ENCODE measurements around the gene CPED1. TPM values are rescaled to one million over a fixed set of nuclear protein-coding genes. Genes with fewer than 3 reads are reported as not detected.

CPED1 gene
- total and polyA plus RNA-seq, 10 of the 15 experiments (the other 5 are each of a cell fraction or from before 2014, with no cell fraction given) = 0.01 to 0.77 (median 0.10) TPM; not detected in 1

DNA sequence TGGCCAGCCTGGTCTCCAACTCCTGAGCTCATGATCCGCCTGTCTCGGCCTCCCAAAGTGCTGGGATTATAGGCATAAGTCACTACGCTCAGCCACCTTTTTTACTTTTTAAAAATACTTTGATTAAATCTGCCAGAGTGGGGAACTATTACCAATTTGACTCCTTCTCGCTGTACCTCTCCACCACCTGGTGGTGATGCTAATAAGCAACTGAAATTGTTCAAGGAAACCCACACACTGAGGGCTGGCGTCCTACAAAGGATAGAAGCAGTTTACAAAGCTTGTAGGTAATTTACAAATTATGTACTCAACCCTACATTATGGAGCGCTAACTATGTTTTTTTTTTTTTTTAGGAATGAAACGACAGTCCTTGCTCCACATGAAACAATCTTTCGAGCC is 111.1 kb downstream of the CPED1 start:
- ChIA-PET RAD21 (ENCODE audit: unreplicated experiment) (interaction anchor here (2.7 kb wide), 1 partner anchor 17 kb away, joined by 8 read pairs; no protein-coding TSS in a partner anchor), SMC1A (ENCODE audit: uncharacterized antibody, unreplicated experiment) (interaction anchor here (0.7 to 2.2 kb wide), 6 partner anchors 9 to 1777 kb away, joined by 3 to 6 read pairs (median 3); no protein-coding TSS in a partner anchor), POLR2A (interaction anchor here (0.6 kb wide), 1 partner anchor 129 kb away, joined by 4 read pairs; no protein-coding TSS in a partner anchor), CTCF (interaction anchor here (0.7 to 3.6 kb wide), 8 partner anchors 9 to 308 kb away, joined by 3 to 19 read pairs (median 4); partner anchors contain the start of gene CPED1)
- H3K27ac ChIP-seq (ENCODE audit: control insufficient read depth, insufficient read depth) = no peak overlapping the region
- no peaks in the 10 kb centered on the region for H3K36me3 ChIP-seq (ENCODE audit: control insufficient read depth in 2 of 2, insufficient read depth in 2 of 2, low read length in 1 of 2)
- WGBS (ENCODE audit: insufficient coverage, insufficient replicate concordance, low lambda C conversion rate, missing lambda C conversion rate) = 62% methylated on average over 8 of the region's 8 CpGs
- in situ Hi-C loops (cut with MboI) (no loop called here), intact Hi-C loops (cut with micrococcal nuclease; ENCODE audit: unreplicated experiment) (no loop called here)
- no peaks in the 10 kb centered on the region for H3K9me3 ChIP-seq (replicated peaks; ENCODE audit: control insufficient read depth, insufficient read depth, low read length)
- DNase-seq (ENCODE audit: low read depth, low spot score) = no peak
- H3K4me2 ChIP-seq (ENCODE audit: control insufficient read depth, insufficient read depth) = no peak overlapping the region
- H3K4me1 ChIP-seq (ENCODE audit: control insufficient read depth, insufficient read depth, low read length) = no peaks in the 10 kb centered on the region
- H2AFZ ChIP-seq (ENCODE audit: control insufficient read depth, low read depth, low read length) = no peak overlapping the region
- peaks cover 0 to 2% of the 10 kb centered on the region in 2 experiments; a peak in 1 of 4 replicates for H3K27me3 ChIP-seq (replicated peaks in 1 of 2; ENCODE audit: control insufficient read depth in 2 of 2, insufficient read depth in 2 of 2, low read length in 1 of 2)
- H3K9ac ChIP-seq (ENCODE audit: control insufficient read depth, insufficient read depth, low read length) = no peak overlapping the region
- ATAC-seq = 0 out of 3 replicates have a peak, but pooled peaks have one; percentile 41
- no peak for TF ChIP-seq RAD51 (IDR thresholded peaks at IDR 0.05)
- TF ChIP-seq CTCF (IDR thresholded peaks at IDR 0.05 in 2 of 3, conservative IDR thresholded peaks at IDR 0.05 in 1 of 3; ENCODE audit: control insufficient read depth in 2 of 3, extremely low read depth in 1 of 3, insufficient read depth in 1 of 3, low read depth in 3 of 3, low read length in 3 of 3) = peak in 1 of 3 experiments; percentile 2; a peak in 1 of 6 replicates
- BruUV-seq (replicated peaks) = no TSS peak
- no peaks in the 10 kb centered on the region for H3K79me2 ChIP-seq (ENCODE audit: control insufficient read depth, insufficient read depth, low read length)
- no peak for FAIRE-seq
- no peaks in the 10 kb centered on the region for H4K20me1 ChIP-seq (ENCODE audit: control insufficient read depth, insufficient read depth)
- no peak overlapping the region for H3K4me3 ChIP-seq

- no peak overlapping the region for H3K9ac ChIP-seq (ENCODE audit: control insufficient read depth, insufficient read depth, low read length)
- in situ Hi-C loops (cut with MboI) = loop anchor here (5.0 kb wide), 1 partner anchor 114 kb away; the partner anchor contains the start of gene CPED1
Observed at GRCh38 chr7:121101083-121101482, 112.6 kb downstream of the CPED1 start.

More at GRCh38 chr7:121101083-121101482, 112.6 kb downstream of the CPED1 start:
- CTCF ChIA-PET = interaction anchor here (0.6 to 0.7 kb wide), 3 partner anchors 28 to 387 kb away, joined by 3 read pairs; no protein-coding TSS in a partner anchor
- RAD21 ChIA-PET (ENCODE audit: unreplicated experiment) = interaction anchor here (2.7 kb wide), 1 partner anchor 18 kb away, joined by 8 read pairs; no protein-coding TSS in a partner anchor
- Histone ChIP-seq H3K36me3 (ENCODE audit: control insufficient read depth in 2 of 2, insufficient read depth in 2 of 2, low read length in 1 of 2) (no peaks in the 10 kb centered on the region), H4K20me1 (ENCODE audit: control insufficient read depth, insufficient read depth) (no peaks in the 10 kb centered on the region), H3K4me2 (ENCODE audit: control insufficient read depth, insufficient read depth) (no peak overlapping the region), H3K9me3 (replicated peaks; ENCODE audit: control insufficient read depth, insufficient read depth, low read length) (no peaks in the 10 kb centered on the region), H3K79me2 (ENCODE audit: control insufficient read depth, insufficient read depth, low read length) (no peaks in the 10 kb centered on the region), H3K4me3 (no peak overlapping the region), H2AFZ (ENCODE audit: control insufficient read depth, low read depth, low read length) (no peak overlapping the region), H3K27me3 (replicated peaks in 1 of 2; ENCODE audit: control insufficient read depth in 2 of 2, insufficient read depth in 2 of 2, low read length in 1 of 2) (no peaks in the 10 kb centered on the region; a peak in 1 of 4 replicates), H3K27ac (ENCODE audit: control insufficient read depth, insufficient read depth) (no peak overlapping the region), H3K4me1 (ENCODE audit: control insufficient read depth, insufficient read depth, low read length) (no peaks in the 10 kb centered on the region)
- peak; percentile 42; the same call in 1 of the 2 replicates for TF ChIP-seq ZBTB40 (IDR thresholded peaks at IDR 0.05; ENCODE audit: borderline replicate concordance)
- no peak for TF ChIP-seq YBX1 (IDR thresholded peaks at IDR 0.05)
- no TSS peak for BruUV-seq (replicated peaks)
- FAIRE-seq = no peak
- DNase-seq (ENCODE audit: low read depth, low spot score) = no peak
- intact Hi-C loops (cut with micrococcal nuclease; ENCODE audit: unreplicated experiment) = no loop called here
- ATAC-seq = no peak
- SMC1A ChIA-PET (ENCODE audit: uncharacterized antibody, unreplicated experiment) = interaction anchor here (1.0 to 2.2 kb wide), 3 partner anchors 8 to 893 kb away, joined by 3 to 6 read pairs (median 3); no protein-coding TSS in a partner anchor
- POLR2A ChIA-PET = no interaction called here
